BE2C (cell line): ENCODE results near the gene ASB16.

ENCODE experiments used
- DNase-seq: peaks from one replicate; pipeline ENCODE4 v3.0.0-alpha.2; 2020
- H3K27me3 ChIP-seq: fragments of 250-450 bp; sonication (Bioruptor Pico); 2 replicates; pipeline ENCODE4 v1.5.1; 2020; ENCODE audit warnings: mild to moderate bottlenecking
- H3K36me3 ChIP-seq: fragments of 250-450 bp; sonication (Bioruptor Pico); 2 replicates; pipeline ENCODE4 v1.5.1; 2020; ENCODE audit warnings: mild to moderate bottlenecking
- H3K4me1 ChIP-seq: fragments of 250-450 bp; sonication (Bioruptor Pico); 2 replicates; pipeline ENCODE4 v1.5.1; 2020
- H3K4me3 ChIP-seq: 2 replicates; pipeline ENCODE4 v1.5.1; 2011; ENCODE audit warnings: low read depth, low read length
- H3K9me3 ChIP-seq: fragments of 250-450 bp; sonication (Bioruptor Pico); 2 replicates; pipeline ENCODE4 v1.5.1; 2020
- TF ChIP-seq, protein P1 (sequence below): IDR thresholded peaks from 2 replicates; pipeline ENCODE4 v1.5.1; 2012; ENCODE audit warnings: mild to moderate bottlenecking, low read depth, low read length

ASB16 gene

DNA sequence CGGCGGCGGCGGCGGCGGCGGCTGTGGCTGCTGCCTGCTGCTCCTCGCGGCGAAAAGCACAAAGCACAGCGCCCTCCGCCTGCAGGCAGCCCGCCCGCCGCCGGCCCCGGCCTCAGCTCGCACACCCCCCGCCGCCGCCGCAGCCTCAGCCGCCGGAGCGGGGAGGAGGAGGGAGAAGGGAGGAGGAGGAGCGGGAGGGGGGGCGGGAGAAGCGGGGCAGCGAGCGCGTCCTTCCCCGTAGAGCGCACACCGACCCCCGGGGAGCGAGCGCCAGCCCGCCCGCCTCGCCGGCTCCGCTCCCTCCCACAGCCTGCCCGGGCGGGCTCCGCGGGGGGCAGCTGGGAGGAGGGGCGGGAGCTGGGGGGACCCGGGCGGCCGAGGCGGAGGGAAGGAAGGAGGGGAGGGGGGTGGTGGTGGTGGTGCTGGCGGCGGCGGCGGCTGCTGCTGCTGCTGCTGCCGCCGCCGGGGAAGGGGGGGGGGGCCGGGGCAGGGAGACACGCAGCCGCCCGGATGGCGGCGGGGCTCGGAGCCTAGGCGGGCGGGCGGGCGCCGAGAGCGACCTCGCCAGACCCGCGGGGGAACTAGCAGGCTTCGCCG is 49.2 kb downstream of the ASB16 start, which contains the start of gene UBTF:
Gene UBTF (minus strand): TSS at position 60 of the 597 bp plus-strand sequence. CDS start 1,446 bp downstream, outside the sequence.
- Histone ChIP-seq H3K4me3 (peak within 1 kb of the TSS; percentile 84), H3K27me3 (no peaks in the 10 kb centered on the region), H3K36me3 (peaks cover 34% of the 10 kb centered on the region), H3K4me1 (peaks cover 5% of the 10 kb centered on the region), H3K9me3 (no peaks in the 10 kb centered on the region)
- peak; percentile 88 for DNase-seq
- TF ChIP-seq, protein P1, sequence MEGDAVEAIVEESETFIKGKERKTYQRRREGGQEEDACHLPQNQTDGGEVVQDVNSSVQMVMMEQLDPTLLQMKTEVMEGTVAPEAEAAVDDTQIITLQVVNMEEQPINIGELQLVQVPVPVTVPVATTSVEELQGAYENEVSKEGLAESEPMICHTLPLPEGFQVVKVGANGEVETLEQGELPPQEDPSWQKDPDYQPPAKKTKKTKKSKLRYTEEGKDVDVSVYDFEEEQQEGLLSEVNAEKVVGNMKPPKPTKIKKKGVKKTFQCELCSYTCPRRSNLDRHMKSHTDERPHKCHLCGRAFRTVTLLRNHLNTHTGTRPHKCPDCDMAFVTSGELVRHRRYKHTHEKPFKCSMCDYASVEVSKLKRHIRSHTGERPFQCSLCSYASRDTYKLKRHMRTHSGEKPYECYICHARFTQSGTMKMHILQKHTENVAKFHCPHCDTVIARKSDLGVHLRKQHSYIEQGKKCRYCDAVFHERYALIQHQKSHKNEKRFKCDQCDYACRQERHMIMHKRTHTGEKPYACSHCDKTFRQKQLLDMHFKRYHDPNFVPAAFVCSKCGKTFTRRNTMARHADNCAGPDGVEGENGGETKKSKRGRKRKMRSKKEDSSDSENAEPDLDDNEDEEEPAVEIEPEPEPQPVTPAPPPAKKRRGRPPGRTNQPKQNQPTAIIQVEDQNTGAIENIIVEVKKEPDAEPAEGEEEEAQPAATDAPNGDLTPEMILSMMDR = no peak

DNA sequence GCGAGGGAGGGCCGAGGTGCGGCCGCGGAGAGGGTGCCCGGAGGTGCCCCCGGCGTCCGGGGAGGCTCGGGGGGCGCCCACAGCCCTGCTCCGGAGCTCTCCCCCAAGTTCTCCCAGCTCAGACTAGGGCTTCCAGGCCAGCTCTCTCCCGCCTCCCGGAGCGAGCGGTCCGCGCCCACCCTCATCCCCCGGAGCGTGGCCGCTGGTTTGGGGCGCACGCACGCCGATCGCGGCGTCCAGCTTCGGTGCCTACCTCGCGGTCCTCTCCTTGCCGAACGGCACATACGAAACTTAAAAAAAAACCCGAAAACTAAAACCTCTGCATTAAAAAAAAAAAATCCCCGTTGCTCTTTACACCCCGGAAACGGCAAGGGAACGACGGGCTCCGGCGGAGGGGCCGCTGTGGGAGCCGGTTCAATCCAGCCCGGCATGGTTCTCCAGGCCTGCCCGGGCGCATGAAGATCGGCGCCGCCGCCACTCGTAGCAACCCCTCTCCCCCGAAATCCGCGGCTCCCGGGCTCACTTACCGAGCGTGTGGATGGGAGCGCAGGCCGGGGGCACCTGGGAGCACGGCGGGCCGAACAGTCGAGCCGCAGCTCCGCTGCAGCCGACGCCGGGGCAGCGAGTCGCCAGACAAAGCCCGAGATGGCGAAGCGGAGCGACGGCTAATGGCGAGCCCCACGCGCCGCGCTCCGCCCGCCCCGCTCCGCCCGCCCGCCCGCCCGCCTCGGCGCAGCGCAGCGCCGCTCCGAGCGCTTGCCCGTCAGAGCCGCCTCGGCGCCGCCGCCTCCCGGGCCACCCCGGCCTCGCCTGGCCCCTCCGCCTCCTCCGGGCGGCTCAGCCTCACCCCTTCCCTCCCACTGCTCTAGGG is 49.9 kb downstream of the ASB16 start:
- no peaks in the 10 kb centered on the region for H3K27me3 ChIP-seq
- TF ChIP-seq, protein P1 = no peak
- peak overlapping the region; percentile 84 for H3K4me3 ChIP-seq
- H3K36me3 ChIP-seq = peaks cover 27% of the 10 kb centered on the region
- no peaks in the 10 kb centered on the region for H3K9me3 ChIP-seq
- DNase-seq = peak; percentile 51
- peaks cover 5% of the 10 kb centered on the region for H3K4me1 ChIP-seq

DNA sequence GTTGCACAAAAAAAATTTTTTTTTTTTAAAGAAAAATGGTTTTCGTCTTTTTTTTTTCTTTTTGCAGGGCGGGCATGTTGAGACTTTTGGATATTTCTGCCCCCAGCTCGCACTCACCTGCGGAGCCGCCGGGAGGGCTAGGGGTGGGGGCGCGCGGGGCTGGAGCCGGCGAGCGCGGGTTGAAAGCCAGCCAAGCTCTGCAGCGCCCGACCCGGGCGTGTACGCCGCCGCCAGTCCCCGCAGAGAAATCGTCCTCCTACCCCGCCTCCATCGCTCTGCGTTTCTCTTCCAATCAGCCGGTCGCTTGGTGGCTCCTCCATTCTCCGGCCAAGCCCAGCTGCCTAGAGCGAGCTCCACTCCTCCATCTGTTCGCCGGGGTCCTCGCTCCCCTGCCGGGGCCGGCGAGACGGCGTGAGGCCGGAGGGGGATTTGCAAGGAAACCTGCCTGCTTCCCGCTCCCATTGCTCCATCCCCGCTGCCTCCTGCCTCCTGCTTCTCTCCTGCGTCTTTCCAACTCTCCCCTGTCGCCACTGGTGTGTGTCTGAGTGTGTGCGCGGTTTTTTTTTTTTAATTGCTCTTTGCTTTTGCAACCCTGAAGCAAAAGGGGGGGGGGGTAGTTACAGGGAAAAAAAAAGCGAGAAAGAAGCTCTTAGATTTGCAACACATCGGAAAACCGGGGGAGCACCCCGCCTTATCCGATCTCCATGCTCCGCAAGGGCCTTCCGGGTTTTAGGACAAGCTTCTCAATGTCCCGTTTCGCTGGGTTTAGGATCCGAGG is 50.8 kb downstream of the ASB16 start:
- no peaks in the 10 kb centered on the region for H3K9me3 ChIP-seq
- H3K36me3 ChIP-seq = peaks cover 19% of the 10 kb centered on the region
- peak; percentile 90 for DNase-seq
- peaks cover 5% of the 10 kb centered on the region for H3K4me1 ChIP-seq
- TF ChIP-seq, protein P1 = no peak
- H3K4me3 ChIP-seq = peak overlapping the region; percentile 84
- no peaks in the 10 kb centered on the region for H3K27me3 ChIP-seq

DNA sequence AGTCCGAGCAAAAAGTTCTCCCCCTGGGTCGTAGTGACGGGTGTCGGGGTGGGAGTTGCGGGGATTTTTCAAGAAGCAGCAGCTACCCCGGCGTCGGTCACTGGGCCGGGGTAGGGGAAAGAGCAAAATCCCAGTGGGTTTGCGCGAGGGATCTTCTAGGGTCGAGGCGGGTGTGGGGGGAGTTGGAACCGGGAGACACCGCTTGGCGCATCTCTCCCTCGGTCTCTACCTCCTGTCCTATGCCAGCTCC is 51.3 kb downstream of the ASB16 start:
- H3K4me1 ChIP-seq = peaks cover 5% of the 10 kb centered on the region
- H3K27me3 ChIP-seq = no peaks in the 10 kb centered on the region
- TF ChIP-seq, protein P1 = no peak
- no peaks in the 10 kb centered on the region for H3K9me3 ChIP-seq
- peak overlapping the region; percentile 84 for H3K4me3 ChIP-seq
- no peak for DNase-seq
- peaks cover 14% of the 10 kb centered on the region for H3K36me3 ChIP-seq

DNA sequence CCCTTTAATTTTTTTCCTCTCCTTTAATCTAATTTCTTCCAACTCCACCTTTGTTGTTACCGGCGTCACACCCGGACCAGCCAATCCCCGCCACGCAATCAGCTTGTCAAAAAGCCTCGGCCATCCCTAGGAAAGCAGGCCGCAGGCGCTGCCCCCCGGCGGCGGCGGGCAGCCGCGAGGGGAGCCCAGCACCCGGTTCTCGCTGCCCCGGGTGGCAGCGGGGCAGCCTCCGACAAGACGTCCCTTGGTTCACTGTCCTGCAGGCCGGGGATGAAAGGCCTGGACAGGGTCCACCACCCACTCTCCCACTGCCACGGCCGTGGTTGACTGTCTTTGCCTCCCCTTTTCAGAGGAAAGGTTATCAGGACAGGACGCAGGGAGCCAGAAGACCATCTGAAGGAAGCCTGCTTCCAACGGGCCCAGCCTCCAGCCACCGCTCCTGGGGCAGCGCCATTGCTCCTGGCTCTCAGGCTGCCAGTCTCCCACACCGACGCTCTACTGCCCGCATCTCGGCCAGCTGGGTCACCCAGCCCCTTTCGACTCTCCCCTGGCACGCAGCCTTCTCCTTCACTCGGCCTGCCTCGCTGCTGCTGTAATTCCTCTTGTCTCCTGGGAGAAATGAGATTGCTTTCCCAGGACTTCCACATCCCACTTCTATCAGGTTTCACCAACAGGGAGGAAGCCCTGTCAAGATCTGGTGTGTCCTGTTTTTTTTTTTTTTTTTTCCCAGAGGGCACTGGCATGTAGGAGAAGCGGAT is 51.8 kb downstream of the ASB16 start:
- Histone ChIP-seq H3K27me3 (no peaks in the 10 kb centered on the region), H3K36me3 (peaks cover 9% of the 10 kb centered on the region), H3K9me3 (no peaks in the 10 kb centered on the region), H3K4me3 (peak overlapping the region; percentile 84), H3K4me1 (peaks cover 5% of the 10 kb centered on the region)
- TF ChIP-seq, protein P1 = peak; percentile 29
- peak; percentile 85 for DNase-seq
